Prostate gland (tissue), 2 donors: ENCODE results near the gene PPP1R12B.
"Not testable (repeated sequence)": the region's sequence is repeated elsewhere in the genome, so short reads cannot be mapped to it uniquely, and the experiment has no call there.

Experiments used
- CTCF ChIP-seq, 4 experiments: fragments of 200-600 bp in 2 of 4; fragments of 450-650 bp in 2 of 4; sonication (generic) in 2 of 4; IDR thresholded peaks; 1 replicate in 3 of 4; 2 replicates in 1 of 4; pipeline ENCODE4 v1.5.1; 2016 to 2019; ENCODE audit warnings: antibody characterized with exemption in 4 of 4, mild to moderate bottlenecking in 2 of 4, moderate library complexity in 2 of 4
- POLR2A ChIP-seq: fragments of 450-650 bp; IDR thresholded peaks from one replicate; pipeline ENCODE4 v1.6.1; 2016; ENCODE audit warnings: antibody characterized with exemption, mild to moderate bottlenecking
- POLR2AphosphoS5 ChIP-seq: sonication (generic); formaldehyde crosslinking; IDR thresholded peaks from one replicate; pipeline ENCODE4 v1.6.1; 2017; ENCODE audit warnings: antibody characterized with exemption

GRCh38 chr1:202401771-202402170, 53.3 kb downstream of the PPP1R12B start:
- TF ChIP-seq POLR2A; CTCF (IDR thresholded peaks at IDR 0.05); POLR2AphosphoS5: not testable (repeated sequence)
